PC-3 (cell line): ENCODE measurements around the gene EPN2.

ENCODE experiments used
- CTCF ChIP-seq: fragments of 300-600 bp; sonication (generic); conservative IDR thresholded peaks from 2 replicates; pipeline ENCODE4 v1.5.1; 2017; ENCODE audit warnings: antibody characterized with exemption, low read depth, mild to moderate bottlenecking, low read length
- EZH2 ChIP-seq: fragments of 300-600 bp; sonication (generic); IDR thresholded peaks from one replicate; pipeline ENCODE4 v1.6.1; 2017; ENCODE audit warnings: antibody characterized with exemption, mild to moderate bottlenecking, low read length; ENCODE audit not compliant: unreplicated experiment
- EZH2phosphoT487 ChIP-seq: fragments of 300-600 bp; sonication (generic); IDR thresholded peaks from 2 replicates; pipeline ENCODE4 v1.6.1; 2018; ENCODE audit warnings: mild to moderate bottlenecking, antibody characterized with exemption, low read length, borderline replicate concordance

GRCh38 chr17:19370493-19370960, 133.4 kb downstream of the EPN2 start:
- TF ChIP-seq CTCF (no peak), EZH2phosphoT487 (no peak), EZH2 (no peak)
